GM13977 (cell line): ENCODE data around the gene EPHA6.
"Not testable (repeated sequence)": the region's sequence is repeated elsewhere in the genome, so short reads cannot be mapped to it uniquely, and the experiment has no call there.

ENCODE experiments used
- DNase-seq: peaks from one replicate; pipeline ENCODE4 v3.0.0; 2012; ENCODE audit warnings: low spot score
- in situ Hi-C: fragments of 300-500 bp; cut with MboI; formaldehyde crosslinking; loops from one replicate; pipeline ENCODE4 v1.12.0; 2022; ENCODE audit warnings: low sequenced_read_pairs, low pct_unique_long_range_greater_than_20kb, mixed read lengths, inconsistent platforms; ENCODE audit not compliant: unreplicated experiment
- TF ChIP-seq, protein P1 (sequence below): IDR thresholded peaks from 2 replicates; pipeline ENCODE4 v1.5.1; 2012; ENCODE audit warnings: mild to moderate bottlenecking, control low read depth; ENCODE audit not compliant: insufficient read depth; ENCODE audit errors: extremely low read depth, missing control alignments

Gene EPHA6

GRCh38 chr3:97530691-97531090, 716.3 kb downstream of the EPHA6 start:
- DNase-seq: no peak
- TF ChIP-seq, protein P1, sequence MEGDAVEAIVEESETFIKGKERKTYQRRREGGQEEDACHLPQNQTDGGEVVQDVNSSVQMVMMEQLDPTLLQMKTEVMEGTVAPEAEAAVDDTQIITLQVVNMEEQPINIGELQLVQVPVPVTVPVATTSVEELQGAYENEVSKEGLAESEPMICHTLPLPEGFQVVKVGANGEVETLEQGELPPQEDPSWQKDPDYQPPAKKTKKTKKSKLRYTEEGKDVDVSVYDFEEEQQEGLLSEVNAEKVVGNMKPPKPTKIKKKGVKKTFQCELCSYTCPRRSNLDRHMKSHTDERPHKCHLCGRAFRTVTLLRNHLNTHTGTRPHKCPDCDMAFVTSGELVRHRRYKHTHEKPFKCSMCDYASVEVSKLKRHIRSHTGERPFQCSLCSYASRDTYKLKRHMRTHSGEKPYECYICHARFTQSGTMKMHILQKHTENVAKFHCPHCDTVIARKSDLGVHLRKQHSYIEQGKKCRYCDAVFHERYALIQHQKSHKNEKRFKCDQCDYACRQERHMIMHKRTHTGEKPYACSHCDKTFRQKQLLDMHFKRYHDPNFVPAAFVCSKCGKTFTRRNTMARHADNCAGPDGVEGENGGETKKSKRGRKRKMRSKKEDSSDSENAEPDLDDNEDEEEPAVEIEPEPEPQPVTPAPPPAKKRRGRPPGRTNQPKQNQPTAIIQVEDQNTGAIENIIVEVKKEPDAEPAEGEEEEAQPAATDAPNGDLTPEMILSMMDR: no peak
- in situ Hi-C loops: no loop called here

DNA sequence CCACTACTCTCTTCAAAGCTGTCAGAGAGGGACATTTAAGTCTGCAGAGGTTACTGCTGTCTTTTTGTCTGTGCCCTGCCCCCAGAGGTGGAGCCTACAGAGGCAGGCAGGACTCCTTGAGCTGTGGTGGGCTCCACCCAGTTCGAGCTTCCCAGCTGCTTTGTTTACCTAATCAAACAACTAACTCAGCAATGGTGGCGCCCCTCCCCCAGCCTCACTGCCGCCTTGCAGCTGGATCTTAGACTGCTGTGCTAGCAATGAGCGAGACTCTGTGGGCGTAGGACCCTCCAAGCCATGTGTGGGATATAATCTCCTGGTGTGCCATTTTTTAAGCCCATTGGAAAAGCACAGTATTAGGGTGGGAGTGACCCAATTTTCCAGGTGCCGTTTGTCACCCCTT, 733.2 kb downstream of the EPHA6 start:
- DNase-seq, in situ Hi-C loops: not testable (repeated sequence)

GRCh38 chr3:97550408-97550807, 736.0 kb downstream of the EPHA6 start:
- in situ Hi-C loops: no loop called here
- no peak for DNase-seq
- TF ChIP-seq, protein P1: no peak

DNA sequence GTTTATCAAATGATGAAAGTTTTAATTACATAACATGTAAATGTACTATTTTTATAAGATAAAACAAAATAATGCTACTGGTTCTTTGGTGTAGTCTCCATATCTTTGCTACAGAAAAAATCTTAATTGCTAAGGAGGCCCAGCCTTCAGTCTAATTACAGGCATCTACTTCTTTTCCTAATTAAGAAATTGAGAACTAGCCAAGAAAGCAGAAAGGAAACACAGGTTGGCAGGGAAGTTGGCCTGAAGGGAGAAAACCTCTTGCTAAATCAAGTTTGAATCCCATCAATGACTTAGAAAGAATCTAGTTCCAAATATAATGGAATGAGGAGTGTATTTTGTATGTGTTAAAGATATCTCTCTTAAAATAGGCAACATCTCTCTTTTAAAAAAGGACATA, 737.8 kb downstream of the EPHA6 start:
- in situ Hi-C loops: no loop called here
- TF ChIP-seq, protein P1: no peak
- no peak for DNase-seq

- in situ Hi-C loops: no loop called here
- TF ChIP-seq, protein P1: no peak
- no peak for DNase-seq
These were observed 761.3 kb downstream of the EPHA6 start for GRCh38 chr3:97575742-97576141.

GRCh38 chr3:97576221-97576620, 761.8 kb downstream of the EPHA6 start:
- TF ChIP-seq, protein P1: no peak
- DNase-seq: no peak
- in situ Hi-C loops: no loop called here

DNA sequence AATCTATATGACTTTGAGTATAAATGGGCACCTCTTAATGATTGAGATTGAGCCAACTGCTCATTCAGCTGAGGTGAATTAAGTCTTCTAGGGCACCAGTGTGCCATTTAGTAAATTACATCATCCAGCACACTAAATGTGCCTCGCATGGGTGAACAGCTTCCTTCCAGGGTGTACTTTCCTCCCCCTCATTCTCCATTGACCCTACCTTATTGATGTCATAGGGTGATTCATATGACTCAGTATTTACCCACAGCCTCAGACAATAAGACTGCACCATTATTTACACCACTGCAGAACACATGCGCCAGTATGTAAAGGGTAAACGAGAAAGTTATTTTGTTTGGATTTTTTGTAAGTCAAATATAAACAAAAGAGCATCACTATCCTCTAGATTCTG, 765.0 kb downstream of the EPHA6 start:
- no peak for DNase-seq
- TF ChIP-seq, protein P1: no peak
- in situ Hi-C loops: no loop called here
